ENCODE results near the gene LRAT. TPM values are rescaled to one million over a fixed set of nuclear protein-coding genes. Genes with fewer than 3 reads are reported as not detected.

Gene LRAT
- total RNA-seq, 1 experiment from 2014 or later = 20.4 TPM

GRCh38 chr4:154727540-154727939, 16.3 kb upstream of the LRAT start:
- Histone ChIP-seq H2BK15ac (ENCODE audit: low read depth, low read length) (no peak overlapping the region), H2BK12ac (ENCODE audit: insufficient read length, low read depth, low read length) (no peak overlapping the region), H3K18ac (ENCODE audit: insufficient read length, low read depth, low read length) (no peak overlapping the region), H4K8ac (replicated peaks; ENCODE audit: insufficient read length, low read depth, low read length) (no peak overlapping the region), H3K23me2 (ENCODE audit: insufficient read length, low read depth, low read length, poor library complexity, severe bottlenecking) (no peaks in the 10 kb centered on the region), H4K5ac (ENCODE audit: insufficient read length, low read depth, low read length) (no peak overlapping the region), H3K79me1 (ENCODE audit: insufficient read depth, low read depth, low read length, poor library complexity, severe bottlenecking) (no peaks in the 10 kb centered on the region), H3K23ac (ENCODE audit: insufficient read length, low read depth, low read length) (no peak overlapping the region), H3K9ac (ENCODE audit: extremely low read depth, insufficient read length, low read length) (no peak overlapping the region), H3T11ph (ENCODE audit: low read length) (no peak overlapping the region), H4K91ac (ENCODE audit: insufficient read length, low read depth, low read length) (no peak overlapping the region), H3K9me3 (ENCODE audit: control insufficient read depth, low read depth, low read length) (no peaks in the 10 kb centered on the region), H3K4me1 (ENCODE audit: insufficient read depth, low read length) (no peaks in the 10 kb centered on the region), H2BK20ac (ENCODE audit: low read depth, low read length, poor library complexity, severe bottlenecking) (no peak overlapping the region), H3K27me3 (ENCODE audit: insufficient read depth, low read length) (no peaks in the 10 kb centered on the region), H3K14ac (ENCODE audit: insufficient read depth, low read length) (no peak overlapping the region), H2BK5ac (ENCODE audit: insufficient read length, low read length) (no peak overlapping the region), H3K79me2 (ENCODE audit: insufficient read depth, low read length) (no peaks in the 10 kb centered on the region), H3K27ac (ENCODE audit: insufficient read length, low read depth, low read length) (no peak overlapping the region), H3K4ac (ENCODE audit: low read depth, low read length) (no peak overlapping the region), H4K20me1 (ENCODE audit: control insufficient read depth, insufficient read depth, insufficient read length) (no peaks in the 10 kb centered on the region), H2BK120ac (ENCODE audit: low read depth, low read length, poor library complexity, severe bottlenecking) (no peak overlapping the region), H3K56ac (ENCODE audit: insufficient read length, low read depth, low read length) (no peak overlapping the region), H2AK5ac (ENCODE audit: insufficient read length, low read length) (no peak overlapping the region), H3K4me2 (ENCODE audit: insufficient read depth, insufficient read length, low read length) (no peak overlapping the region), H2AFZ (ENCODE audit: low read length) (no peak overlapping the region)
- H3K4me1 Mint-ChIP-seq = peaks cover 3 to 4% of the 10 kb centered on the region in 2 experiments; a peak in 3 of 4 replicates
- H3K4me3 Mint-ChIP-seq = no peak overlapping the region
- no peaks in the 10 kb centered on the region for H3K36me3 Mint-ChIP-seq (ENCODE audit: insufficient read depth in 1 of 3, low read depth in 3 of 3)
- H3K9me3 Mint-ChIP-seq = no peaks in the 10 kb centered on the region
- DNase-seq = no peak
- no CpG with 5 or more reads among the region's 1 CpG for WGBS (ENCODE audit: extremely low coverage, insufficient read length, low lambda C conversion rate)
- no peaks in the 10 kb centered on the region for H3K27me3 Mint-ChIP-seq (ENCODE audit: low read depth)
- H3K27ac Mint-ChIP-seq = no peak overlapping the region
- TF ChIP-seq CTCF (conservative IDR thresholded peaks at IDR 0.05) = no peak
